ENCODE measurements around the gene STRBP.

Gene STRBP

GRCh38 chr9:123091459-123091858 lies 176.9 kb downstream of the STRBP start:
- no peak for DNase-seq

GRCh38 chr9:123090956-123091355 lies 177.4 kb downstream of the STRBP start:
- no peak for DNase-seq

- DNase-seq = no peak
Observed at GRCh38 chr9:123090198-123090896, 178.0 kb downstream of the STRBP start.

GRCh38 chr9:123089790-123090189 lies 178.6 kb downstream of the STRBP start:
- no peak for DNase-seq

- DNase-seq = no peak
Observed at GRCh38 chr9:123089040-123089439, 179.3 kb downstream of the STRBP start.

- DNase-seq = no peak
Observed at GRCh38 chr9:123087359-123087888, 181.0 kb downstream of the STRBP start.

DNA sequence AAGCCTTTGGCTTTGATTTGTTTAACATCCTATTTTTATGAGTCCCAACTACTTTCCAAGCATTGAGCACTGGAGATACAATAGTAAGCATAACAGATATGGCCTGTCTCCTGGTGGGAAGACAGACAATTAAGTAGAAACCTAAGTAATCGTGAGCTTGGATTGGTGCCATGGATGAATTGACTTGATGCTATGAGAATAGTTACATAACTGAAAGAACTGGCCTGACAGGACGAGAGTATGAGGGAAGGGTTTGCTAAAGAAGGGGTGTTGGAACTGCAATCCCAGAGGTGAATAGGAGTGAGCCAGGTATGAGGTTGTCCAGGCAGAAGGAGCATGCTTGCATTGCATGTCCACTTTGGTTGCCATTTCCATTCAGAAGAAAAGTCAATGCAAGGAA lies 182.5 kb downstream of the STRBP start:
- DNase-seq = no peak

DNA sequence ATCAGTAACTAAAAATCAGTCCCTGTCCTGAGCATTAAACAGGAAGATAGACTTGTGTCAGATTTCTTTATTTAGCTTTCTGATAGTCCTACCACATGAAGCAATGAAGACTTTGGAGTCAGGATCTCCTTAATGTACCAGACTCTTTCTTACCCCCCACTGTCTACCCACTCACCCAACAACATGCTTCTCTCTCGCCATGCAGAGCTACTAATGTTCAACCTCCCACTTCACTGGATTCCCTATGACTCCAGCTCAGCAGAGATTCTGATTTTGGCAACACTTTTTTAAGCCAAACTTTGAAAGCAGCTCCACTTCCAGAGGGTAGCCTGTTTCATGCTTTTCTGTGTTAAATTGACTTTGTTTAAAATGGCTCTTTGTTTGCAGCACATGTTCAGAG lies 184.1 kb downstream of the STRBP start:
- DNase-seq = no peak

- no peak for DNase-seq
Observed at GRCh38 chr9:123083680-123084079, 184.7 kb downstream of the STRBP start.

GRCh38 chr9:123081824-123082223 lies 186.6 kb downstream of the STRBP start:
- no peak for DNase-seq

GRCh38 chr9:123080444-123080843 lies 187.9 kb downstream of the STRBP start:
- no peak for DNase-seq

- no peak for DNase-seq
Observed at GRCh38 chr9:123074628-123075027, 193.8 kb downstream of the STRBP start.

GRCh38 chr9:123073991-123074422 lies 194.4 kb downstream of the STRBP start:
- no peak for DNase-seq

- DNase-seq = no peak
Observed at GRCh38 chr9:123073441-123073840, 194.9 kb downstream of the STRBP start.

- DNase-seq = no peak
Observed at GRCh38 chr9:123072407-123072995, 195.9 kb downstream of the STRBP start.
